SKM-1 treated with dmso at 0.1 percent for 144 hours (cell line): ENCODE data around the gene POLG2.

Experiments
- DNase-seq: peaks from one replicate; lab custom pipeline; 2025; ENCODE audit not compliant: unreplicated experiment; lab: John Stamatoyannopoulos, UW

Gene POLG2

DNA sequence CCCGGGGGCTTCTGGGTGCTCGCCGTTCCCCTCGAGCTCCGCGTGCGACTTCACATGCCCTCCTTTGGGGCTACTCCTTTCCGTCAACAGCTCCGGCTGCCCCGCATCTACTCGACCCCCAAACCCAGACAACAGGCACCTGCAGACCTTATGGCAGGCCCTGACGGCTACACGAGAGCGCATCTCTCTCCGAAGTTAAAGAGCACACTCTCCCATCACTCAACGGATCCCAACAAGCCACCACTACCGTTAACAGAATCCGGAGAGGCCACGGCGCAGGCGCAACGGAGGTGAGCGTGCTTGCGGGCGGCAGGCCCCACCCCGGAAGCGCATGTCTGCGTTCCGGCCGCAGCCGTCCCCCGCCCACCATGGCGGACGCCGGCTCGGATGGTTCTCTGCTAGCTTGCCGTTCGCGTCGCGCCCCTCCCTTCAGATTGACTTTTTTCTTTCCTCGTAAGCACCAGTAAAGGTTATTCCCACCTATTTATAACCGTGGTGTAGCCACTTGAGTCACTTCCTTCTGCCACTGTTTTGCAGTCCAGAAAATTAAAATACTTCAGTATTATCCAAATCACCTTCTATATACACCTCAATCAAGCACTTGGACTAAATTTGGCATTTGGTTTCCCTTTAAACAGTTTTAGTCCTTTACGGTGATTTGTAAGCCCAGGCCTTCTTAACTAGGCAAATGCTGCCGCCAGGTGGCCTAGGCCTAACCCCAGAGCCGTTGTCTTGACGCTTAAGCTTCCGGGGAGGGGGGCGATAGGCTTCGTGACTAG is at the start of gene POLG2:
Gene POLG2, minus strand, starts transcription at position 269 of the 779 bp plus-strand sequence. Its CDS starts 86 bp downstream, at position 183.
- peak; percentile 93 for DNase-seq

DNA sequence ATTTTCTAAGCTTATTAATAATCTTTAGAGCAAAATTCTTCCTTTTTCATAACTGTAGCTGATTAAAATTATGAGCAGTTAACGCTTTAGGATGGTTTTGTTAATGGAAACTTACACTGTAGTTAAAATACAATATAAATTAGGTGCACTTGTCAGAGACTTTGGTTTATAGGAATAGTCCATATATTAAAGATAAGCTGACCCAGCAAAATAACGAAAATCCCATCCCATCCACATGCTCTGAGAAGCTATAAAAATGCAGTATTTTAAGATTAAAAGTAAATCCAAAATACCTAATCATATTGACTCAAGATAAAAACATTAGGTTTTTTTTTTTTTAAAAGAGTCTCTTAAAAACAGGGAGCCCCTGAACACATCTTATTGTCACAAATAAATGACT is 47.9 kb upstream of the POLG2 start:
- no peak for DNase-seq

DNA sequence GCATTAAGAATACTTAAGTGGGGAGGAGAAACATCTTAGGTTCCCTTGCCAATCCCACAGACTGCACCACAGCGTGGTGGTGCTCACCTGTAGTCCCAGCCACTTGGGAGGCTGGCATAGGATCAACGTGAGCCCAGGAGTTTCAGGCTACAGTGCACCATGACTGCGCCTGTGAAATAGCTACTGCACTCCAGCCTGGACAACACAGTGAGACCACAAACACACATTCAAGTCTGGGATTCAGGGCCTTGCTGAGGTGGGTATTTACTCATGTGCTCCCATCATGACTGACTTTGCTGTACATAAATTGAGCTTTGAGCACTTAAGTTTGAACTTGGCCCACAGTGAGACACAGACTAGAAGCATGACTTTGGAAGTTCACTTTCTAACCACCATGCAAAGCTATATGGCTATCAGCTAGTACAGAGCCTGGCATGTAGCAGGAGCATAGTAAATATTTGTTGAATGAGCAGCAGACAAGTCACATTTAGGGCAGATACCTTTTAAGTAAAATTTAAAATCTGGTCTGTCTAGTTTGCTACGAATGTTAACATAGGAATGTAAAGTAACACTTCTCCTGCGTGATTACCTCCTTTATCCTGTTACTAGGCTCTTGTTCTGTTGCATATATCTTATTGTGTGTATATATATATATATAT is 43.4 kb upstream of the POLG2 start:
- no peak for DNase-seq

DNA sequence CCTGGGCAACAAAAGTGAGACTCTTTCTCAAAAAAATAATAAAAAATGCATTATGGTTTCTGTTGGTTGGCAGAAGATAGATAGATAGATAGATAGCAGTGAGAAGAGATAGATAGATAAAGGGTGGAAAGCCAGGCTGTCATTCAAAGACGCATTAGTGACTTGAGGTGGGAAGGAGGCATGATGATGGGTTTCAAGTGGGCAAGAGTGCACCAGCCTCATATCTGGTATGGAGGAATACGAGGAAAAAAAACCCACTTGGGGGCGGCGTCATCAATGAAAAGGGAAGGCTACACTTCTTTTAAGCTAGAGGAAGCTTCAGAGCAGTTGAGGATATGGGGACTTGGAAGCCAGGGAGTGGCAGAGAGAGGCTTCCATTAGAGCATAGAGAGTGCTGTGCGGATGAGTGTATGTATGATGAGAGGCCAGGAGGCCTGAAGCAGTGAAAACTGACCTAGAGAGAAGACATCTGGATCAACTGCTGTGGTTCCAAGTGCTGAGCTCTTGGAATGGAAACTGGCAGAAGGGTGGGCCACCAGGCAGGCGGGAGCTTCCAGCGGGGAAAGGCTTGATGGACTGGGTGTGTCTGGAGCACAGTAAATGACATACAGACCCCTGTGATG is 41.8 kb upstream of the POLG2 start:
- DNase-seq: no peak

DNA sequence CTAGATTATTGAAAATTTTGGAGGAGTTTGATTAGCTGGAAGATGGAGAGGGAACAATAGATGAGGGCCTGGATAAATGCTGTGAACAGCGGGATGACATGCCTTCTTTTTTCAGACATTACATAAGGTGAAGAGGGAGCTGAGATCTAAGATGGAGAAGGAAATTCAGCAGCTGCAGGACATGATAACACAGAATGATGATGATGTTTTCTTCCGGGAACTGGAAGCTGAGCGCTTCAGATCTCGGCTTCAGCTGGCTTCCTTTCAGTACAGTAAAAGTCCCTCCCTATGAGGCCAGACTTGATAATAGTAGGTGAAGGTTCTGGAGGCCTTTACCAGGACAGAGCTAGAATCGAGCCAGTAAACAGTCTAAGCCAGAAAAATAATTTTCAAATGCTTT is 40.6 kb upstream of the POLG2 start:
- no peak for DNase-seq

DNA sequence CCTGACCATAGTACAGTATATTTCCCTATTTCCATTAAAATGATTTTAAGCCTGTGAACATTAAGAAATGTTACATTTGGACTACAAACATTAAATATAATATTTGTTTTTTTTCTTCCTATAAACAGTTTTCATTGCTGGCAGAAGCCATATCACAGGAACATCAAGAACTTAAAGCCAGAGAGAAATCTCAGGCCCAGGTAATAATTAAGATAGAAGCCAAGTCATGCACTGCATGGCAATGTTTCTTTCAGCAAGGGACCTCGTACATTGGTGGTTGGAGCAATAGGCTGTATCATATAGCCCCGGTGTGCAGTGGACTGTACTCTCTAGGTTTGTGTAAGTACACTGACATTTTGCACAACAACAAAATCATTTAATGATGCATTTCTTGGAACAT is 40.1 kb upstream of the POLG2 start:
- no peak for DNase-seq

DNA sequence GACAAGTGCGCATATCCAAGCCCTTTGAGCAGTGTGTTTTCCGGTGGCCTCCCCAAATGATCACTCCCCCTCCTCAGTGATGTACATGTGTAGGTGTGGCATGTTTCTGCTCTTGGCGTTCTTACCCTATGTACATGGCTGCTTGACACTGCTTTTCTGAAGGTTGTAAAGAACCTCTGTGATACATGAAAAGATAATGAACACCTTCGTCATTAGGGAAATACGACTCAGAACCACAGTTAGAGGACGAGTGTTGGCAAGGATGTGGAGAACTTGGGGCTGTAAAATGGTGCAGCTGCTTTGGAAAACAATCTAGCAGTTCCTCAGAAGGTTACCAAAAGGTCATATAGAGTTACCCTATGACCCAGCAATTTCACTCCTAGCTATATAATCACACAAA is 38.5 kb upstream of the POLG2 start:
- DNase-seq: no peak

DNA sequence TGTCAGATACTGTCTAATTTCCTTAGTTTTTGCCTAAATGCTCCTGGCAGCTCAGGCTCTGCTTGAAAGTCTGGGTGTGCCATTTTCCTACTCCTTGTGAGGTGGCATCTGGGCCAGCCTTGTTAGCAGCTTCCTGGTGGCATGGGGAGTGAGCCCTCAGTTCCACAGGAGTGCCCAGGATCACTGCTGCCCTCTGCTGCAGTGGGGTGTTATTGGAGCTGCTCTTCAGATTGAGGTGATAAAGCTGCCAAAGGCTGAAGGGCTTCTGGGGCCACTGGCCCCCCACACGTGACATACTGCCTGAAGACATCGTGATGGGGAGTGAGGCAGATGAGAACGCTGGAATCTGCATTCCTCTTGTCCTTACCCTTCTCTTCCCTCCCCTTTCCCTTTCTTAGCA is 37.3 kb upstream of the POLG2 start:
- no peak for DNase-seq

DNA sequence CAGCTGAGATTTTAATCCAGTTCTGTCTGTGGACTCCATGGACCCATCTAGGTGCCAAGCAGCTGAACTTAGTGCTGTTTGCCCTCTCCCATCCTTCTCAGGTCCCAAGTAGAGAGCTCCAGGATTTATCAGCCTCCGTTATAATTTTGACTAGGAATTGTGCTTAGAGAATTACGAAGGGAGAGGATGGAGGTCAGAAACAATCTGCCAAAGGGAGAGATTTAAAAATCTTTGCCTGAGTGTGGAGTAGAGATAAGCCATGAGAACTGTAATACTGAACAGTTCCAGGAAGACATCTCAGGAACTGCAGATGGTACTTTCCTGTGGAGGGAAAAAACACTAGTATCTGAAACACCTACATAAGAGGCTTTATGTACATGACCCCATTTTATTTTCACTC is 36.9 kb upstream of the POLG2 start:
- DNase-seq: no peak

DNA sequence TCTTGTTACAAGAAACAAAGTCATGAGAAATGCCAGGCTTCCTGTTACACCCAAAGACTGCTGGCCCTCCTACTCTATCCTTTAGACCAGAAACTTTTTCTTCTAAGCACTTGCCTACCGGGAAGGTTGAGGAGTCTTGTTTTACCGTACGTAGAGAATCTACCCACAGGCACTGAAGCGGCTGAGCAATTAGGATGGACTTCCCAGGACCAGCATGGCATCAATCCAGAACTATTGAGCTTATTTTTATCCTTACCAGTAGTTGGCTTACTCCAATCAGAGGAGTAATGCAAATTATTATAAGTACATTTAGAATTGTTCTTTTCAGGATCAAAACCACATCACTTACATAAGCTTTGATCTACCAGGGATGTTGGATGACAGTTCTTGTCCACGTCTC is 35.6 kb upstream of the POLG2 start:
- no peak for DNase-seq

DNA sequence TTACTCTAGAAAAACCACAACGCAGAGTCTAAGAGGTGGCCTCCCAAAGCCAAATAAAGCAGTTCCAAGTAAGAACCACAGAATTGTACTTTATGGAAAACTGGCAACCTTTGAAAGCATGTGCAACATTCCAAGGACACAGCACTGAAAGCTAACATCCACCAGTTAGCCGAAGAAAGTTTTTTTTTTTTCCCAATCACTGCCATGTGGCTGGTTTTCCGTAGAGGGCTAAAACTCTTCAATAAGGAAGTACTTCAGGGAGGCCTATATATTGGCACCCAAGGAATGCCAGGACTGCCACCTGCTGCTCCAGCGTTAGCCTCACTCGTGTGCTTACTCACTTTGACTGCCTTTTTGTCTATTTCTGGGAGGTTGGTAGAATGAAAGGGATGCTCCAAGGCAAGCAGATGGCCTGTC is 35.1 kb upstream of the POLG2 start:
- DNase-seq: no peak

DNA sequence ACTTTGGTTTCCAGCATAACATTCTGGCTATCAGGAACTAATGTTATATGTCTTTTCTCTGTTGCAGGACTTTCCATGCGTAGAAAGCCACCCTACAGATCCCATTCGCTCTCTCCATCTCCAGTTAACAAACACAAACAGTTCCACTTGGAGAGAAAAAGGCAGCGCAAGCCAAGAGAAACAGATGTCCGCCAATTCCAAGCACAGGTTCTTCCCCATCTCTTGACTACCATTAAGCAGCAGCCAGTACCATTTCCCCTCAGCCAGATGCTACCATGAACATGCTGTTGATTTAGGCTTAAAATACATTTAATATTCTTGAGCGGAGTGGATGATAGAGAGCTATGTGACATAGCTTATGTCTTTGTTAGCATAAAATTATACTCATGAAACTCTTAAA is 32.4 kb upstream of the POLG2 start:
- DNase-seq: no peak

DNA sequence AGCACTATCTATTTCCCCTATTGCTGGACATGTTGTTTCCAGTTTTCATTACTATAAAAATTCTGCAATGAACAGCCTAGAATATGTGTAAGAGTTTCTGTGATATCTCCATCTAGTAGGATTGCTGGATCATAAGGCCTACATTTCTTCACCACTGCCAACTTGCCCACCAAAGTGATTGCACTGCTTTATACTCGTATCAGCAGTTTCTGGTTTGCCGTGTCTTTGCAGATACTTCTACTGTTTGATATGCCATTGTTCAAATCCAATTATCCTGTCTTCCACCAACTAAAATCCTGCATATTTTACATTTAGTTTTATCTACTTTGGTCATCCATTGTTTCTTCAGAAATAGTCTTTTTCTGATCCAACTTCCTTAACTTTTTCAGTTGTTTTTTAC is 31.1 kb upstream of the POLG2 start:
- DNase-seq: no peak

DNA sequence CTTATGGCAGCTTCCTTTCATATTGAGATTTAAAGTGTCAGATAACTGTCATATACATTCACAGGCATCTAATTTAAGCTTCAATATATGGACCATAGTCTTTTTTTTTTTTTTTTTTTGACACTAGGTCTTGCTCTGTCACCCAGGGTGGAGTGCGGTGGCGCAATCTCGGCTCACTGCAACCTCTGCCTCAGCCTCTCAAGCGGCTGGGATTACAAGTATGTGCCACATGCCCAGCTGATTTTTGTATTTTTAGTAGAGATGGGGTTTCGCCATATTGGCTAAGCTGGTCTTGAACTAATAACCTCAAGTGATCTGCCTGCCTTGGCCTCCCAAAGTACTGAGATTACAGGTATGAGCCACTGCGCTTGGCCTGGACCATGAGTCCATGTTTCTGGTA is 23.5 kb upstream of the POLG2 start:
- no peak for DNase-seq

DNA sequence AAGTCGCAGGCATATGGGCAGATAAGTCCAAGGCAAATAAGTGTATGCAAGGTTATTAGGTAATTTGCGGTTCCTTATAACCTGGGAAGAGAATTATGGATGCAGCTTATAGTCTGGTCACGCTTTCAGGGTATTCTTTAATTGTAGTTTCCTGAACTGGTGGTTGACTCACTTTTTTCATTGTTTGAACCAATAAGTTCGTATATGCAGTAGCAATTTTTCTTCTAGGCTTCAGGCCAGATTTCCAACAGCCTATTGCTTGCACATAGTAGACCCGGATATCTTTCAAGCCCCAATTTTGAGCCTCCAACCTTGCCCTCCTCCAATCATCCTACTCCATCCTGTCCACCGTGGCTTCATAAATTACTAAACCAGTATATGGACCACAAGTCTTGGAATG is 22.7 kb upstream of the POLG2 start:
- DNase-seq: no peak

DNA sequence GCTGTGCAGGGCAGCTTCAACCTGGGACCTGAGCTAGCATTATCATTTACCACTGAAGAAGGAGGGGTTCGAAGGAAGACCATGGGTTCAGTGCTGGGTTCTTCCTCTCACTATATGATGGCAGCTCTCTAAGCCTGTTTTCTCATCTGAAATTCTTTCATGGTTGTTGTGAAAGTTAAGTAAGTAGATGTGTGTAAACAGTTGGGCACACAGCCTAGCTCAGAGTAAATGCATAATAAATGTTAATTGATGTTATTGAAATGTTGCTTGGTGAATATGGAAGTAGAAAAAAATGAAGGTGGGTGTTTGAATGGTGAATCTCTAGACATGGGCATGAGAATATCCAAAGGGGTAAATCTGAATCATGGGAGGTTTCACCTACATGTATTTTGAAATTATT is 19.0 kb upstream of the POLG2 start:
- no peak for DNase-seq

DNA sequence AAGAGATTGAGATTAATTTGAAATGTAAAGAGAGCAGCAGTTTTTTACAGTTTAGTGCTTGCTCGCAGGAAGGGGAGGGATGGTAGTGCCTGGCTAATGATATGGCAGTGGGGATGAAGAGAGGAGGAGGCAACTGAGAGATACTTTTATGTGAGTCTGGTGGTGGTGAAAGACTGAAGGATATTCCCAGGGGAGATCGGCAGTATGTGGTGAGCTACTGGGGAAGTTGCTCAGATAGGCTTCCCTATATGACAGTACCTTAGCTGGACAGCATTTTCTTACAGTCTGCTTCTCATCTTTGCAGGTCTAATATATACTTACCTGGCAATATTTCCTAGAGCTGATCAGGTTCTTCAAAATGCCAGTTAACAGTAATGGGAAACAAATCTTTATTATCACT is 18.6 kb upstream of the POLG2 start:
- no peak for DNase-seq

DNA sequence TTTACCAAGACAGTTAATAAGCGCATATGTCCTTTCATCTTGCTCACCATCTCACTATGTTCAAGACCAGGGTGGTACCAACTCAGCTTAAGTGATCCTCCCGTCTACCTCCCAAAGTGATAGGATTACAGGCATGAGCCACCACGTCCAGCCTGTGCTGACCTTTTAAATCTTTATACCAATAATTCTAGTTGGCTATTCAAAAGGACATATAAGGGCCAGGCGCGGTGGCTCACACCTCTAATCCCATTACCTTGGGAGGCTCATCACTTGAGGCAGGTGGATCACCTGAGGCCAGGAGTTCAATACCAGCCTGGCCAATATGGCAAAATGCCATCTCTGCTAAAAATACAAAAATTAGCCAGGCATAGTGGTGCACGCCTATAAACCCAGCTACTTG is 12.3 kb upstream of the POLG2 start:
- DNase-seq: no peak

DNA sequence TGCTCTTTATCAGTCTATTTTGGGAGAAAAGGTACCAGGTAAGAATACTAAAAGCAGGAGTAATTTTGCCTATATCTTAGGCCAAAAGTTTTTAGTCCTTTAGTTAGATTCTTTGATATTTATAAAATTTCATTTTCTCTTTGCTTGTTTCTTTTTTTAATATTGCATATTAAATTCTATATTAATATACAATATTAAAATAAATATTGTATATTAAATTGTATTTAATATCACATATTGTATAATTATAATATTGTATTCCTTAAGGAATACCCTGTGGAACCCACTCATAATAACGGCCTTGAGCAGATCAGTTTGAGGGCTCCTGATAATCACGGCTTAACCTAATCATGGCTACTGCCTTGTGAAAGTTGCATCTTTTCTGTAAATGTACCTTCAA is 11.8 kb upstream of the POLG2 start:
- DNase-seq: no peak

DNA sequence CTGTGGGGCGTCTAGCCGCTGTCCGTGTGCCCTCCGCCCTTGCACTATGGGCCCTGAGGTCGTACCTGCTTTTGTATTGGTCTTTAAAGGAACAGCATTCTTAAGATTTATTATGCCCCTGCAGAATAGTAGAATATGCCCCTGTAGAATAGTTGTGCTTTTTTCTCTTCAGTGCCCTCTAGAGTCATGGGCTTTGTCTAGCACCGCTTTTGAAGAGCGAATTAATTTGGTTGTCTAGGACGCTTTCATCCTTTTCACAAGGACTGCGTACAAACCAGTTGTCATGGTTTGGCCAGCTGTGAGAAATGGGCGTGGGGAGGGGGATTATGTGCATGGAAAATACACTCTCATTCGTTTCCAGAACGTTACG is 10.5 kb upstream of the POLG2 start:
- DNase-seq: peak; percentile 70

DNA sequence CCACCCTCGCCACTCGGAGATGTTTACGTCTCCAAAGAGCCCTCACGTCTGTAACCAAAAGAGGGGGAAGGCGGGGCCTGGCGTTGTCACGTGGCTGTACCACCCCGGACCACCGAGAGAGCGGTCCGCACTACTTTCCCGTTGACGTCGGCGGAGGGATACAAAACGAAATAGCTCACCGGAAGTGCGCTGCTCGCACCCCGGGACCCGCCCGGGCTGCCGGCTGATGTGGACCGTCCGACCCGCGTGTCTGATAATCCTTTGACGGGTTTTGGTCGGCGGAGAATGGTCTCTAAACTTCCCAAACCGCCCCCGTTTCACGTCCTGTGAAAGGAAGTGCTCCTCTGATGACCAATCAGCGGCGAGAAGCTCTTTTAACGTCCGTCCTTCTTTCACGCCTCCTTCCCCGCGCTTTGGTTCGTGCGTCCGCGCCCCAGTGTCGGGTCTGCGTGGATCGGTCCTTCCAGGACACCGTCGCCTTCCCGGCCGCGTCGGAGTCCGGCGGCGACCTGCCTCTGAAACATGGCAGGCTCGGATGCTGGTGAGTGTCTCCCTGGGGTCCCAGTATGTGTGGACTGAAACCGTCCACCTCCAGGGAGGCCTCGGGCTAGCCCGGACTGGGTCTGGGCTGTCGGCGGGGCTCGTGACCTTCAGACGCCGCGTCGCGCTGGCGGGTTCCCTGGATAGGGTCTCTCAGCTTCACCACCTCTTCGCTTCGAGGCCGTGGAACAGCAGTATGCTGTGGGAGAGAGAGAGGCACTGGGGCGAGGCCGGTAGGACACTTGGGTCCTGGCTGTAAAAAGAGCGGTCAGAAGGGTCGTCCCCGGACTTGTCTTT is 9.9 kb upstream of the POLG2 start, which contains the start of gene CEP95:
Gene CEP95, plus strand, starts transcription at position 402 of the 837 bp plus-strand sequence. Its CDS starts 121 bp downstream, at position 523.
- peak; percentile 93 for DNase-seq
